ENCODE results near the gene SERINC2. TPM values are rescaled to one million over a fixed set of nuclear protein-coding genes. Genes with fewer than 3 reads are reported as not detected.

SERINC2 gene
- total and polyA plus RNA-seq, 4 donors, result 6.1 to 59.1 (median 38.8) TPM

GRCh38 chr1:31376375-31377134 lies 36.5 kb upstream of the SERINC2 start:
- Histone ChIP-seq H3K27me3 (ENCODE audit: control insufficient read depth in 3 of 3, insufficient read depth in 3 of 3, low read length in 2 of 3) (no peaks in the 10 kb centered on the region), H3K36me3 (ENCODE audit: control insufficient read depth in 4 of 4, insufficient read depth in 4 of 4, low read length in 4 of 4) (no peaks in the 10 kb centered on the region), H3K4me1 (ENCODE audit: control insufficient read depth in 5 of 5, insufficient read depth in 5 of 5, low read length in 5 of 5) (peaks cover 0 to 18% (median 6%) of the 10 kb centered on the region in 5 donors), H3K27ac (ENCODE audit: low read depth in 1 of 2, low read length in 1 of 2) (peak overlapping the region in 1 of 2 donors; percentile 28), H3K4me3 (no peak overlapping the region), H3K9me3 (ENCODE audit: control insufficient read depth in 4 of 4, insufficient read depth in 3 of 4, low read length in 3 of 4) (no peaks in the 10 kb centered on the region), H3K9ac (ENCODE audit: insufficient read depth in 1 of 2, low read length in 2 of 2) (no peak overlapping the region)
- 80 to 86% methylated on average over 8 of the region's 8 CpGs for WGBS, 2 donors
- DNase-seq, result peak; percentile 28 to 39 (median 33)
- no peak for TF ChIP-seq CTCF (IDR thresholded peaks at IDR 0.05; ENCODE audit: control extremely low read depth, extremely low read depth)
- no peak for ATAC-seq (ENCODE audit: insufficient read depth, low FRiP score)

- 92 to 94% methylated on average over 3 of the region's 3 CpGs for WGBS, 2 donors
- H3K9me3 ChIP-seq (ENCODE audit: control insufficient read depth in 4 of 4, insufficient read depth in 3 of 4, low read length in 3 of 4), result no peaks in the 10 kb centered on the region
- H3K4me1 ChIP-seq (ENCODE audit: control insufficient read depth in 5 of 5, insufficient read depth in 5 of 5, low read length in 5 of 5), result peaks cover 0 to 13% (median 6%) of the 10 kb centered on the region in 5 donors
- H3K36me3 ChIP-seq (ENCODE audit: control insufficient read depth in 4 of 4, insufficient read depth in 4 of 4, low read length in 4 of 4), result no peaks in the 10 kb centered on the region
- no peak overlapping the region for H3K4me3 ChIP-seq
- no peaks in the 10 kb centered on the region for H3K27me3 ChIP-seq (ENCODE audit: control insufficient read depth in 3 of 3, insufficient read depth in 3 of 3, low read length in 2 of 3)
- DNase-seq (no peak), ATAC-seq (ENCODE audit: insufficient read depth, low FRiP score) (no peak)
- TF ChIP-seq CTCF (IDR thresholded peaks at IDR 0.05; ENCODE audit: control extremely low read depth, extremely low read depth), result no peak
- no peak overlapping the region for H3K9ac ChIP-seq (ENCODE audit: insufficient read depth in 1 of 2, low read length in 2 of 2)
- H3K27ac ChIP-seq (ENCODE audit: low read depth in 1 of 2, low read length in 1 of 2), result no peak overlapping the region
These were observed 35.6 kb upstream of the SERINC2 start for GRCh38 chr1:31377364-31377863.

GRCh38 chr1:31378001-31378400 lies 35.0 kb upstream of the SERINC2 start:
- Histone ChIP-seq H3K36me3 (ENCODE audit: control insufficient read depth in 4 of 4, insufficient read depth in 4 of 4, low read length in 4 of 4) (no peaks in the 10 kb centered on the region), H3K27ac (ENCODE audit: low read depth in 1 of 2, low read length in 1 of 2) (no peak overlapping the region), H3K4me1 (ENCODE audit: control insufficient read depth in 5 of 5, insufficient read depth in 5 of 5, low read length in 5 of 5) (peaks cover 0 to 12% (median 1%) of the 10 kb centered on the region in 5 donors), H3K9ac (ENCODE audit: insufficient read depth in 1 of 2, low read length in 2 of 2) (no peak overlapping the region), H3K27me3 (ENCODE audit: control insufficient read depth in 3 of 3, insufficient read depth in 3 of 3, low read length in 2 of 3) (no peaks in the 10 kb centered on the region), H3K4me3 (no peak overlapping the region), H3K9me3 (ENCODE audit: control insufficient read depth in 4 of 4, insufficient read depth in 3 of 4, low read length in 3 of 4) (no peaks in the 10 kb centered on the region)
- no peak for TF ChIP-seq CTCF (IDR thresholded peaks at IDR 0.05; ENCODE audit: control extremely low read depth, extremely low read depth)
- DNase-seq (no peak), ATAC-seq (ENCODE audit: insufficient read depth, low FRiP score) (no peak)

Data from lung (tissue), 12 donors.